H1 (cell line): ENCODE data around the gene COMP.

Experiments
- CBX8 ChIP-seq: fragments of 300-800, 300-1000 bp; sonication (generic); IDR thresholded peaks from 2 replicates; pipeline ENCODE4 v1.7.1; 2016; ENCODE audit warnings: low read depth, low read length, borderline replicate concordance
- CEBPB ChIP-seq: IDR thresholded peaks from 2 replicates; pipeline ENCODE4 v1.6.1; 2012; ENCODE audit warnings: low read depth, low read length
- EP300 ChIP-seq, 2 experiments: IDR thresholded peaks; 1 replicate in 1 of 2; 2 replicates in 1 of 2; pipeline ENCODE4 v1.6.1; 2011 to 2012; ENCODE audit warnings: low read depth in 2 of 2, low read length in 2 of 2, mild to moderate bottlenecking in 2 of 2, borderline replicate concordance in 1 of 2, inconsistent platforms in 1 of 2, moderate library complexity in 1 of 2
- GABPA ChIP-seq: IDR thresholded peaks from 2 replicates; pipeline ENCODE4 v1.6.1; 2011; ENCODE audit warnings: mild to moderate bottlenecking, low read length, moderate library complexity, borderline replicate concordance; ENCODE audit not compliant: insufficient read depth
- POLR2A ChIP-seq, 2 experiments: IDR thresholded peaks; 1 replicate in 1 of 2; 2 replicates in 1 of 2; pipeline ENCODE4 v1.6.1; 2011; ENCODE audit warnings: low read depth in 2 of 2, low read length in 2 of 2, mild to moderate bottlenecking in 2 of 2; ENCODE audit errors: control extremely low read depth in 1 of 2
- POLR2AphosphoS5 ChIP-seq: IDR thresholded peaks from 2 replicates; pipeline ENCODE4 v1.6.1; 2011; ENCODE audit warnings: low read depth, low read length
- SIN3A ChIP-seq, 2 experiments: IDR thresholded peaks in 1 of 2; conservative IDR thresholded peaks in 1 of 2; 2 replicates each; pipeline ENCODE4 v1.6.1; 2011 to 2012; ENCODE audit warnings: low read length in 2 of 2, improper control_type of control experiment in 1 of 2, low read depth in 1 of 2, mild to moderate bottlenecking in 1 of 2
- SUZ12 ChIP-seq: fragments of 200-600 bp; sonication (generic); IDR thresholded peaks from 2 replicates; pipeline ENCODE4 v1.6.1; 2012; ENCODE audit warnings: mild to moderate bottlenecking, inconsistent platforms, low read length, moderate library complexity, mixed read lengths
- TAF1 ChIP-seq: IDR thresholded peaks from 2 replicates; pipeline ENCODE4 v1.6.1; 2011; ENCODE audit warnings: mild to moderate bottlenecking, low read depth, low read length
- USF2 ChIP-seq: IDR thresholded peaks from 2 replicates; pipeline ENCODE4 v1.6.1; 2011; ENCODE audit warnings: low read length, improper control_type of control experiment
- ZNF274 ChIP-seq: IDR thresholded peaks from 2 replicates; pipeline ENCODE4 v1.7.0; 2012; ENCODE audit warnings: low read length, borderline replicate concordance; ENCODE audit errors: extremely low read depth
- TF ChIP-seq, protein P1 (sequence below), 3 experiments: IDR thresholded peaks; 1 replicate in 2 of 3; 2 replicates in 1 of 3; pipeline versions ENCODE4 v1.5.1 to v1.6.1; 2011; ENCODE audit warnings: low read length in 3 of 3, mild to moderate bottlenecking in 3 of 3, inconsistent platforms in 2 of 3, low read depth in 1 of 3, moderate library complexity in 1 of 3; ENCODE audit not compliant: insufficient read depth in 1 of 3; ENCODE audit errors: control extremely low read depth in 1 of 3
- TF ChIP-seq, protein P2 (sequence below): IDR thresholded peaks from 2 replicates; pipeline ENCODE4 v1.6.1; 2012; ENCODE audit warnings: inconsistent platforms

DNA sequence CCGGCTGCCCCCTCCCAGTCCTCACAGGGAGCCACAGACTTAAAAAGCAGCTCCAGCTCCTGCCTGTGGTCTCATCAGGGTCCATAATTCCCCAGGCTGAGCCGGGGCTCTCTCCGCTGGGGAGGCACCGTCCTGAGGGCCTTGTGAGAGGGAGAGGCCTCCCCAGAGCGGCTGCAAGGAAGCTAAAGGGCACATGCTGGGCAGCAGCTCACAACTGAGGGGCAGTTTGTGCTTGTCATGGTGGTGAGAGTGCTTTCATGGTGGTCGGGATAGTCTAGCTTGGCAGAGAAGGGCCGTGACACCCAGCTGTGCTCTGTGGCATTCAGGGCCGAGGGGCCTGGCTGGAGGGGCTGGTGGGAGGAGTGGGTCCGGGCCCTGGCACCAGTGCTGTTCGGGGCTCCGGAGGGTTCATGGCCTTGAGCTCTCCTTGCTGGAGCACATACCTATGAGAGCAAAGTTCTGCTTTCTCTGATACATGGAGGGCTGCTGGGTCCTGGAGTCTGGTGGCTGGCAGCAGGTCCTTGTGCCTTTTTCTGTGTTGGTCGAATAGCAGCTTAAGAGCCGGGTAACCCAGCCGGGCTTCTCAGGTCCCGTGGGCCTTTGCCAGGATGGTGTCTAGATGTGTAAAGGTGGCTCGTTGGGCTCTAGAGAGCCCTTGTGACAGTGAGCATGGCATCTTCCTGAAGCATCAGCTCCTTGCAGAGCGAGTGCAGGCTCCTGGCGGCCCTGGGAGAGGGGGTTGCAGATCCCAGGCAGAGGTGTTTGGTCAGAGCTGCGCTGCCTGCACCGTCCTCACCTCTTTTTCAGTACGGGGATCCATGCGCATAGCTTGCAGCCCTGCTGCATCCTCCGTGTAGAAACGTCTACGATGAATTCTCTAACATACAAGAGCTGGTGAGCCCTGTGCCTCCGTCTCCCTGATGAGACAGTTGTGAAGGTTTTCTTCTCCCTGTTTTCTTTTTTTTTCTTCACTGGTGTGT lies 49.5 kb upstream of the COMP start:
- TF ChIP-seq, protein P1, sequence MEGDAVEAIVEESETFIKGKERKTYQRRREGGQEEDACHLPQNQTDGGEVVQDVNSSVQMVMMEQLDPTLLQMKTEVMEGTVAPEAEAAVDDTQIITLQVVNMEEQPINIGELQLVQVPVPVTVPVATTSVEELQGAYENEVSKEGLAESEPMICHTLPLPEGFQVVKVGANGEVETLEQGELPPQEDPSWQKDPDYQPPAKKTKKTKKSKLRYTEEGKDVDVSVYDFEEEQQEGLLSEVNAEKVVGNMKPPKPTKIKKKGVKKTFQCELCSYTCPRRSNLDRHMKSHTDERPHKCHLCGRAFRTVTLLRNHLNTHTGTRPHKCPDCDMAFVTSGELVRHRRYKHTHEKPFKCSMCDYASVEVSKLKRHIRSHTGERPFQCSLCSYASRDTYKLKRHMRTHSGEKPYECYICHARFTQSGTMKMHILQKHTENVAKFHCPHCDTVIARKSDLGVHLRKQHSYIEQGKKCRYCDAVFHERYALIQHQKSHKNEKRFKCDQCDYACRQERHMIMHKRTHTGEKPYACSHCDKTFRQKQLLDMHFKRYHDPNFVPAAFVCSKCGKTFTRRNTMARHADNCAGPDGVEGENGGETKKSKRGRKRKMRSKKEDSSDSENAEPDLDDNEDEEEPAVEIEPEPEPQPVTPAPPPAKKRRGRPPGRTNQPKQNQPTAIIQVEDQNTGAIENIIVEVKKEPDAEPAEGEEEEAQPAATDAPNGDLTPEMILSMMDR (IDR thresholded peaks at IDR 0.05; ENCODE audit: control extremely low read depth in 1 of 3, insufficient read depth in 1 of 3, low read depth in 1 of 3, low read length in 3 of 3), result no peak
- TF ChIP-seq CEBPB (no peak), GABPA (no peak), POLR2AphosphoS5 (no peak), SUZ12 (no peak), POLR2A (IDR thresholded peaks at IDR 0.05; ENCODE audit: control extremely low read depth in 1 of 2, low read depth in 2 of 2, low read length in 2 of 2) (no peak), EP300 (IDR thresholded peaks at IDR 0.05; ENCODE audit: borderline replicate concordance in 1 of 2, low read depth in 2 of 2, low read length in 2 of 2) (no peak), SIN3A (conservative IDR thresholded peaks at IDR 0.05 in 1 of 2, IDR thresholded peaks at IDR 0.05 in 1 of 2; ENCODE audit: low read depth in 1 of 2, low read length in 2 of 2) (no peak), USF2 (no peak), TAF1 (no peak), CBX8 (no peak), ZNF274 (no peak)
- TF ChIP-seq, protein P2, sequence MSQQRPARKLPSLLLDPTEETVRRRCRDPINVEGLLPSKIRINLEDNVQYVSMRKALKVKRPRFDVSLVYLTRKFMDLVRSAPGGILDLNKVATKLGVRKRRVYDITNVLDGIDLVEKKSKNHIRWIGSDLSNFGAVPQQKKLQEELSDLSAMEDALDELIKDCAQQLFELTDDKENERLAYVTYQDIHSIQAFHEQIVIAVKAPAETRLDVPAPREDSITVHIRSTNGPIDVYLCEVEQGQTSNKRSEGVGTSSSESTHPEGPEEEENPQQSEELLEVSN, result no peak
